ENCODE results near the gene IRF5.

GRCh38 chr7:128899392-128899791, 38.3 kb upstream of the IRF5 start:
- TF ChIP-seq REST (IDR thresholded peaks at IDR 0.05; ENCODE audit: borderline replicate concordance) (no peak), POLR2AphosphoS5 (IDR thresholded peaks at IDR 0.05) (no peak), CTCF (IDR thresholded peaks at IDR 0.05; ENCODE audit: poor library complexity, severe bottlenecking) (no peak), EZH2 (IDR thresholded peaks at IDR 0.05; ENCODE audit: borderline replicate concordance, insufficient read depth, low read length, poor library complexity, severe bottlenecking) (no peak), TAF1 (IDR thresholded peaks at IDR 0.05; ENCODE audit: low read depth) (no peak), RAD21 (conservative IDR thresholded peaks at IDR 0.05) (no peak), EP300 (conservative IDR thresholded peaks at IDR 0.05; ENCODE audit: poor library complexity, severe bottlenecking) (no peak), MXI1 (conservative IDR thresholded peaks at IDR 0.05; ENCODE audit: poor library complexity, severe bottlenecking) (no peak), SMC3 (conservative IDR thresholded peaks at IDR 0.05; ENCODE audit: poor library complexity) (no peak)

Data from neural cell (in vitro differentiated cells).